Activated CD4-positive, alpha-beta T cell treated with anti-CD3 and anti-CD28 coated beads, Interleukin-2, amount 50 U/mL, for 24 hours (primary cell): ENCODE measurements around the gene HIVEP1.
A peak's percentile ranks its signal among the peaks of the same experiment; 100 is the strongest.

Experiments used
- DNase-seq, 2 donors: peaks; one replicate each; pipeline ENCODE4 v3.0.0-alpha.2; 2020; ENCODE audit warnings: low read depth in 1 of 2, low spot score in 1 of 2

The HIVEP1 gene

DNA sequence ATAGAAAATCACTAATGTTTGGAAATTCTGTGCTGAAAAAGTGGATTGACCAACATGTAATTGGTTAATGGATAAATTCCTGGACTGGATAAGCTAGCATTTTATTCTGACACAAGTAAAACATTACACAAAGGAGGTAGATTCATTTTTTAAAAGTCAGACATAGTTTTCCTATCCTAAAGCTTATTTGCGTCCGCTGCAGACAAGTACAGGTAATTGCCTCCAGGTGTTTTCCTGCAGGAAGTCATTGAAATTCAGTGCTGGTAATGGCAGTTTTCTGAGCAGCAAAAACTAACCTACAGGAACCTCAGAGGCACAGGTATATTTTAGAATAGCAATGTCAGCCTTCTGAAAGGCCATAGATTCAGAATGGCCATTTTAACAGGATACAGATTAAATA is 20.0 kb upstream of the HIVEP1 start:
- DNase-seq, result no peak

DNA sequence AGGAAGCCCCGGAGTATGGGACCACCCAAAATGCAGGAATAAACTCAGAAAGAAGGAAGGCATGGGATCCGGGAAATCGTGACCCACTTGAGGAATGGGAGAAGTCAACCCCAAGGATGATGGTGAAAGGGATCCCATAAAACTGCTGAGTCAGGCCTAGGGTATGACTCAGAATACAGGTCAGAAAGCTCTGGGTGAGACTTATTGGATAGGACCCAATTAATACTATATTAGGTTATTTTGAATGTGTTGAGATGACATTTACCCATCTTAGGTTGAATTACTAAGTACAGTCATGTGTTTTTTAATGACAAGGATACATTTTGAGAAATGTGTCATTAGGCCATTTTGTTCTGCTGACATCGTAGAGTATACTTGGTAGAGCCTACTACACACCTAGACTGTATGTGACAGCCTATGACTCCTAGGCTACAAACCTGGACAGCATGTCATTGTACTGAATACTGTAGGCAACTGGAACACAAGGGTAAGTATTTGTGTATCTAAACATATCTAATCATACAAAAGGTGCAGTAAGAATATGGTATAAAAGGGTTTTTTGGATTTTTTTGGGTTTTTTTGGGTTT is 17.1 kb upstream of the HIVEP1 start:
- no peak for DNase-seq

GRCh38 chr6:11996751-11997150 is 15.4 kb upstream of the HIVEP1 start:
- DNase-seq, result no peak

GRCh38 chr6:11999246-11999645 is 12.9 kb upstream of the HIVEP1 start:
- no peak for DNase-seq

DNA sequence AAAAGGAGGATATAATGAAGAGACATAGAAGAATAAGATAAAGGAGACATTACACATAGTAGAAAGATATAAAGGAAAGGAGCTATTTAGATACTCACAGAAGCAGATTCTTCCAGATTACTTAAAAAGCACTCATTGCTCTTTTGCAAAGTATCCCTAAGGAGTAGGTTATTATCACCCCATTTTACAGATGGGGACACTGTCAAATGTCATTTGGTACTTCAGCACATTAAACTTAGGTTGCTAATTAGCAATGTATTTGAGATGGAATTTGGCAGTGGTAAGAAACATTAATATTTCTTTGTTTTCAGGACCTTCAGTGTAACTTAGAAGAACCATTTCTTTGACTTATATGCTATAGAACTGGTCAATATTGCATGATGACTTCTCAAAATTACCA is 11.9 kb upstream of the HIVEP1 start:
- DNase-seq, result no peak

- DNase-seq, result no peak
Observed at GRCh38 chr6:12001004-12001705, 11.0 kb upstream of the HIVEP1 start.

DNA sequence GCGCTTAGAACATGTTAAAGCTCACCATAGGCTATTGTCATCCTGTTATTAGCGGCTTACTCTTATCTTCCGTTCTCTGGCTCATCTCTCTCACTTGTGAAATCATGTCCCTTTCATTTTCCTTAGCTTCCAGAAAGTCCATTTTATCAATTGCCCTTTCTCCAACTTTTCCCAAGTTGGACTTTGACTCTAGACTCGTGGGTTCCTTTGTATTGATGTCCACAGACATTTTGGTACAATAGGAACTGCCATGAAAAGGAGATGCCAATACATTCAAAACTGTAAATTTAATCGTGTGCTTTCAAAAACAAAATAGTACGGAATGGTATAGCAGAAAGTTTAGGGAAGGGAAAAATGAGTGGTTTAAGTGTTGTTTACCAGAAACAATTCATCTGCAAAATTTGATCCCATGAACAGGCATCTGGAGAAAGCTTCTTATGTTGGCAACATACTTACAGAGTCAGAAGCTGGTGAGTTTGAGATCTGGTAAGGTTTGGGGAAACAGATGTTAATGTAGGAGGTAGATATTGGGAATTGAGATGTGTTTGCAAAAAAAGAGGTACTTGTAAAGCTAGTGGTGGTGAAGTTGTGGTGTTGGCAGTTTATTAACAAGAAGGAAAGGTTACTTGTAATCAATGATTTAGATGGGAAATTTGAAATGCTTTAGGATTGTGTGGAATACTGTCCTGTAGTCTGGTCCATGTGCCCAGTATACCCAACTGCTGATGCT is 10.2 kb upstream of the HIVEP1 start:
- DNase-seq, result no peak

DNA sequence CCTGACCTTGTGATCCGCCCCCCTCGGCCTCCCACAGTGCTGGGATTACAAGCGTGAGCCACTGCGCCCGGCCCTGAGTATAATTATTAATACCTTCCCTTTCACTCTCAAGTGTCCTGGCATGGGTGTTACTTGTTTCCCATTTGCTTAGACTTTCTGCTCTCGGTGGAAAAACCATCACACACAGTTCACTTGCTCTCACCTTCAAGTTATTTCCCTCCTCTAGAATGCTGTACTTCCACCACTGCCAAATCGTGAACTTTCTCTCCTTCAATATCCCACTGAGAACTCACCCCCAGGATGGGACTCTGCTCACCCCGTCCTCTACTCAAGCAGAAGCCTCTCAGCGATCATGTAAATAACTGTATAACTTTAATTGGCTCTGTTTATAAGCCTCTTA is 4.6 kb upstream of the HIVEP1 start:
- DNase-seq, result no peak

GRCh38 chr6:12007887-12008286 is 4.2 kb upstream of the HIVEP1 start:
- no peak for DNase-seq

DNA sequence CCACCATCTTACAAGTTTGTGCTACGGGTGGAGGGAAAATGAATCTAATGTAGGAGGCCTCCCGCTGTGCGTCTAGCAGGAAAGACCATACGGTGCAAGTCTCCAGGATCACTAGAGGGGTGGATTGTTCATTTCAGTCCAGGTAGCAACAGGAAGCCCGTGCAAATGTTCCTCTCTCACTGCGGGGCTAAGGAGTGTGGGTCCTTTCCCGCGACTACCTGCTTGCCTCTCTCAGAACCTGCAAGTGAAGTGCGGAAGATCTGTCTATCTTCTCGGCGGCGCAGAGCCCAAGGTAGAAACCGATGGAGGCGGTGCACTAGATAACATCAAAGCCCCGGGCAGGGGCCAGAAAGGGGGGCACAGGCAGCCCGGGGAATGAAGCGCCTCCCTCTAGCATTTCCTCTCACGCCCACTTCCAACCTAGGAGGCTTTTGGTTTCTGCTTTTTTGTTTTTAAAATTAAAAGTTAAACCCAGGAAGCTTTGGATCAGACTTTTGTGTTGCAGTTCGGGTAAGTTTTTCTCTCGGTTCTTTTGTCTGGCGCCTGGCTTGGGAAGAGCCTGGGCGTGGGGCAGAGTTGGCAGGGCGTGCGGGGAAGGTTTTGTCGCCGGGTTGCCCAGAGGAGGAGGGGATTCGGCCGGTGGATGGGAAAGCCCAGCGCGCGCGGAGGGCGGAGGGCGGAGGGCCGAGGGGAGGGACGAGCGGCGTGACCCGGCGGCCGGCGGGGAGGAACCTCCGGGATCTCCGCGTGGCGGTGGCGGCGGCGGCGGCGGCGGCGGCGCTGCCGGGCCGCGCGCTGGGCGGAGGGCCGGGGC is 3.5 kb upstream of the HIVEP1 start:
- peak; percentile 47 to 73 for DNase-seq

DNA sequence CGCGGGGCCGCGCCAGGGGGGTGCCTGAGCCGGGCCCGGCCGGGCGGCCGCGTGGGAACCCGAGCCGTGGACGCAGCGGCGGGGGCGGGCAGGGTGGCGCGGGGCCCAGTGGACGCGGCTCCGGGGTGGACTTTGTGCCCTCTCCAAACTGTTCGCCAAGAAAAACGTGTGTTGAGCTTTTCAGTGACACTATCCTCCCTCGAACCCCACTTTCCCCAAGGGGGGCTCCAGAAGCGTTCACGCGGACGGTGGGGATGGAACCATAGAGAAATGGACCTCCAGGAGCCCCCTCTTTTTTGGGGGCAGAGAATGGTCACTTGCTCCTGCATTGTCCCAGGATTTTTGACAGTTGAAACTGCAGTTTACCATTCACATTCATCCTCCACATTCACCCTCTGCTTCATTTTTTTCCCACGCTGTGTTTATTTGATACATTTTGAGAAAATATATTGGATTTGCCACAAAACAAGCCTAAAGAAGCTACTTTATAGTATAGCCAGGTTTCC is 2.9 kb upstream of the HIVEP1 start:
- no peak for DNase-seq

DNA sequence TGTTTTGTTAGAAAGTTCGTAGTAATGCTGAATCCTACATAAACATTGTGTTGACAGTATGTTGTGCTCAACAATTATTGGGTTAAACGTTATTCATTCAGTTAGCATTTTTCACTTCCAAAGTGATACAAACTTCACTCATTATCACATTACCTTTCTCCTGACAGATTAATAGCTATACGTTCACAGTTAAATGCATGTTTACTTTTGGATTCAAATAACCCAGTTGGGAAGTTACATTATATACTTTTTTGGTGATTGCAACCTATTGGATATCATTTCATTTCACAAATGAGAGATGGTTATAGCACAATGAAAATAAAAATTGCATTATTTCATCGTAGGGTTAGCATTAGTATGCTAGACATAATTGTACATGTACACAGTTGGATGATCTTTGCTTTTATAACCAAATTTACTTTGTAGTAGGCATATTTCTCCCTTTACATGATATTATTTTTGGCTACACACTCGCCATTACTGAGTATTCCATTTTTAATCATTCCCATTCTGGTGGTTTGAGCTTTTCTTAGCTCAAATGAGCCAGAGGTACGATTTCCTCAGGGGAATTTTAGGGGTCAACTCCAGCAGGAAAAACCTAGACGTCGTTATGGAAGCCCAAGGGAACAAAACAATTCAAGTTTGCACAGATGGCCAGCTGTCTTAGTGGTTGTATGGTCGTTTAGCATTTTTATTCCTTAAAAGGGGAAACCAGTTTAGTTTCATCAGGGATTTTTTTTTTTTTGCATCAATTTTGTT is 2.1 kb upstream of the HIVEP1 start:
- DNase-seq, result no peak

GRCh38 chr6:12010635-12011275 is 1.4 kb upstream of the HIVEP1 start:
- DNase-seq, result peak in 1 of 2 donors; percentile 32

DNA sequence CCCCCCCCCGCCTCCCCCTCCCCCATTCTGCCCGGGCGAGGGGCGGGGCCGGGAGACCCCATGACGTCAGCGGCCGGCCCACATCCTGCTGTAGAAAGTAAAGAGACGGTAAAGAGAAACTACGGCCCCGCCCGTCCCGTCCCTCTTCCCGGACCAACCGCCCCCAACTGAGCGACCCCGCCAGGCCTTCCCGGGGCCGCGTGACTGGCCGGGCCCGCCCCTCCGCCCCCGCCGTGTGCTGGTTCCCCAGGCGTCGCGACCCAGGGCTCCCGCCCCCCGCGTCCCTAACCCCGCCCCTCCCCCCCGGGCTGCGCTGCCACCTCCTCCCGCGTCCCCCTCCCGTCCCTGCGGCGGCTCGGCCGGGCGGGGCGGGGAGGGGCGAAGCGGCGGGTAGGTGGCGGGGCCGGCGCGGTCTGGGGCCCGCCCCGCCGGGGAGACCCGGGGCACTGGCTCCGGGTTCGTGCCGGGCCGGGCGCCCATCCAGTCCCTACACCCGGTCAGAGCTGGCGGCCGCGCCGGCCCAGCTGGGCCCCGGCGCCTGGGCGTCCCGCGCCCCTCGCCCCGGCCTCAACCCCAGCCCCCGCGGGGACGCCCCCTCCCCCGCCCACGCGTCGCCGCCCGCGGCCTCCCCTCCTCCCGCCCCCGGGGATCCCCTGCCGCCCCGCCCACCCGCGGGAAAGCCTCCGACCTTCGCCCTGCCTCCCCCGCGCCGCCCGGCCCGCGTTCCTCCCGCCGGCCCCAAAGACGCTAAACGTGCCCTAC is 655 bp upstream of the HIVEP1 start:
- DNase-seq, result peak; percentile 88 to 94

DNA sequence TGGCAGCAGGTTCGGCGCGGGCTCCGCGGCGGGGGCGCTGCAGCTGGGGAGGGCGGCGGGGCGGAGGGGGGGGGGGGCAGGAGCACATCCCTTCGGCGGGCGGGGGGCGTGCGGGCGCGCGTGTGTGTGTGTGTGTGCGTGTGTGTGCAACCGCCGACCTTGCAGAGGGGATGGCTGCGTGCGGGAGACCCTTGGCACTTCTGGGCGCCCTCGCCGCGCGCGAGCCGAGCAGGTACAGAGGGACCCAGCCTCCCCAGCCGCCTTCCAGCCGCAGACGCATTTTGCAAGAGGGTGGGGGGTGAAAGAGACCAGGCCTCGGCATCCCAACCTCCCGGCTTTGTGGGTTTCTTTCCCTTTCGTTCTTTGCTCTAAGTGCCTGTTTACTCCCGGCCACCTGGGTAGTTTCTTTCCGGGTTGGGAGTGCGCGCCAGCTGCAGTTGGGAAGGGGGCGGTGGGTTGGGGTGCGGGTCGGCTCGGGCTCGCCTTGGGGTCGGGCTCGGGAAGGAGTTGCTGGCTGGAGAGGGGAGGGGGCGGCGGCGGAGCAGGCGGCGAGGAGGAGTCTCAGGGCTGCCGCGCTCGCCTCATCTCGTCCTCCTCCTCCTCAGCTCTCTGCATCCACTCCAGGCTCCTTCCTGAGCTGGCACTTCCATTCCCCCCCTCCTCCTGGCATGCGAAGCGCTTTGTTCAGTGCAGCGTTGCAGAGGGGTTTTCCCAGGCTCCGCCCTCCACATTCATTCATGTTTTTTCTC is 620 bp downstream of the HIVEP1 start:
- peak; percentile 56 to 77 for DNase-seq

DNA sequence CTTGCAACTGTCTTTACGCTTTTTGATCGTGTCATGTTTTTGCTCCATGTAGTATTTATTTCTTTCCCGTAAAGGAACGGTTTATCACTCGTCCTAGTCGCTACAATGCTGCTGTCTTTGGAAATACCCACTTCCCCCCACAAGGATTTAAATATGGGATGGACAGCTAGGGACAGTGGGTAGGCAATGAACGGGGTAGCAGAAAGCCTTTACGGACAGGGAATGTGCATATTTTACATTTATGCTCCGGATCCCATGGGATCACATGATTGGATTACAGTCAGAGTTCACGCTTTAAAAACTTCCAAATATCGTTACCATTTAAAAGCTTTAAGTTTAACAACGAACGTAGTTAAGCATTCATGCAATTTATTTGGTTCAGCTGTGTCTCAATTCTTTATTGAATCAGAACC is 1.2 kb downstream of the HIVEP1 start:
- DNase-seq, result no peak

DNA sequence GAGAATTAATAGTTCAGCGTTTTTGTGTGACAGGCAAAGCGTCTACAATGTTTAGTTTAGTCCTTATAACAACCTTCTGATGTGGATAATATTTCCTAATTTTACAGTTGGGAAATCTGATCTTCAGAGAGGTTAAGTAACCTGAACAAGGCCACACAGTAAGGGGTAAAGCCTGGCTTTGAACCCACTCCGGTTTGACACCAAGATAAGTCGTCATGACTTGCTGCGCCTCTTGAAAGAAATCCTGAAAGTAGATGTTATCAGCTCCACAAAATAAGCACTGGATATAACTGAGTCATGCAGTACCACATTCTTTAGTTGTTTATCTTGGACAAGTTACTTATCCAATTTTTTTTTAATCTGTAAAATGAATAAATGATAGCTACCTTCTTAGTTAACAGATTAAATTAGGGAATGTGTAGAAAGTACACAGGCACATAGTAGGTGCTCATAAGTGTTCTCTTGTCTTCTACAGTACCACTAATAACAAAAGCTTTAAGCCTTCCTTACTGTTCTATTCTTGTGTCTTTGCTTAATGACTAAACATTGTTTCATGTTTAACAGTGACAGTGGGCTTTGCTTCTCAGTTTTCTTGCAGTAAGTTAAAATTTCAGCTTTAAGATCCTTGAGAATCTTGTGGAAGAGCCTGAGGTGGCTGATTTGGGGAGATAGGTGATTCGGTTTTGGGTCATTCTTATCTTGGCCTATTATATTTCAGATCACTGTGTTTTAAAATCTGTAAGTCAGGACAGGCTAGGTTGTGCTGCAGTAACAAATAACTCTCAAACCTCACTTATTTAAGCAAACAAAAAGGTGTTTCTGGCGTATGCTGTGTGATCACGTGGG is 2.1 kb downstream of the HIVEP1 start:
- DNase-seq, result no peak

DNA sequence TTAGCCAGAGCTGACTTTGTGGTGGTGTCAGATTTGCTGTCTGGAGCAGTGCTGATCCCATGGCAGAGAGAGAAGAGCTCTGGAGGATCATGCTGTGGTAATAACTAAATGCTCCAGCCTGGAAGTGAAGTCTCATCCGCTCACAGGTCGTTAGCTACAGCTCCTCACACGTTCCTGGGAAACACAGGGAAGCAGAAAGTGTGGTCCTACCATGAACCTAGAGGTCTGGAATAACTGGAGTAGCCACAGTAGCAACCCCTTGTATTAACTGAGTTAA is 2.7 kb downstream of the HIVEP1 start:
- no peak for DNase-seq
